SK-N-SH treated with all-trans-retinoic acid at 6 μM for 48 hours (cell line): ENCODE measurements around the gene ROBO2.

Experiments
- ATAC-seq: fragments of 200-7000 bp; cut with Tn5 transposase; 3 replicates; pipeline ENCODE4 v1.9.1; 2020; ENCODE audit warnings: mild to moderate bottlenecking, moderate library complexity
- ARNTL ChIP-seq: fragments of 450-650 bp; formaldehyde crosslinking; IDR thresholded peaks from 2 replicates; pipeline ENCODE4 v1.5.0; 2020; ENCODE audit warnings: low read depth, mild to moderate bottlenecking, moderate library complexity, borderline replicate concordance
- BACH2 ChIP-seq: fragments of 250-450 bp; sonication (Bioruptor Pico); IDR thresholded peaks from 2 replicates; pipeline ENCODE4 v1.9.0; 2021; ENCODE audit warnings: mild to moderate bottlenecking, borderline replicate concordance
- CREB5 ChIP-seq: fragments of 250-450 bp; sonication (Bioruptor Pico); IDR thresholded peaks from 2 replicates; pipeline ENCODE4 v1.5.1; 2020; ENCODE audit warnings: low read depth, mild to moderate bottlenecking, moderate library complexity
- CSDC2 ChIP-seq: fragments of 250-450 bp; sonication (Bioruptor Pico); IDR thresholded peaks from 2 replicates; pipeline ENCODE4 v1.5.0; 2020; ENCODE audit warnings: mild to moderate bottlenecking, moderate library complexity
- CSRNP3 ChIP-seq: fragments of 250-450 bp; sonication (Bioruptor Pico); IDR thresholded peaks from 2 replicates; pipeline ENCODE4 v1.5.1; 2021; ENCODE audit warnings: mild to moderate bottlenecking, moderate library complexity
- ESRRG ChIP-seq: fragments of 250-450 bp; sonication (Bioruptor Pico); IDR thresholded peaks from 2 replicates; pipeline ENCODE4 v1.6.1; 2021; ENCODE audit warnings: mild to moderate bottlenecking
- GLIS3 ChIP-seq: fragments of 250-450 bp; sonication (Bioruptor Pico); IDR thresholded peaks from 2 replicates; pipeline ENCODE4 v1.5.0; 2020; ENCODE audit warnings: mild to moderate bottlenecking, moderate library complexity
- ISL1 ChIP-seq: fragments of 250-450 bp; sonication (Bioruptor Pico); IDR thresholded peaks from 2 replicates; pipeline ENCODE4 v2.1.2; 2022; ENCODE audit warnings: mild to moderate bottlenecking, moderate library complexity
- OSR1 ChIP-seq: fragments of 250-450 bp; sonication (Bioruptor Pico); IDR thresholded peaks from 2 replicates; pipeline ENCODE4 v1.8.0; 2022; ENCODE audit warnings: moderate library complexity, mild to moderate bottlenecking, inconsistent platforms
- PATZ1 ChIP-seq: fragments of 250-450 bp; sonication (Bioruptor Pico); IDR thresholded peaks from 2 replicates; pipeline ENCODE4 v1.8.0; 2020; ENCODE audit warnings: mild to moderate bottlenecking, moderate library complexity, borderline replicate concordance
- POU6F1 ChIP-seq: fragments of 250-450 bp; sonication (Bioruptor Pico); IDR thresholded peaks from 2 replicates; pipeline ENCODE4 v1.8.0; 2021; ENCODE audit warnings: low read depth, mild to moderate bottlenecking, moderate library complexity, borderline replicate concordance
- PPARA ChIP-seq: fragments of 250-450 bp; sonication (Bioruptor Pico); IDR thresholded peaks from 2 replicates; pipeline ENCODE4 v1.5.0; 2020; ENCODE audit warnings: mild to moderate bottlenecking, borderline replicate concordance
- RARB ChIP-seq: fragments of 250-450 bp; sonication (Bioruptor Pico); IDR thresholded peaks from 2 replicates; pipeline ENCODE4 v1.8.0; 2021; ENCODE audit warnings: mild to moderate bottlenecking, moderate library complexity
- SNAI2 ChIP-seq: fragments of 250-450 bp; sonication (Bioruptor Pico); IDR thresholded peaks from 2 replicates; pipeline ENCODE4 v1.5.0; 2020; ENCODE audit warnings: mild to moderate bottlenecking, moderate library complexity
- TCF4 ChIP-seq: fragments of 250-450 bp; sonication (Bioruptor Pico); IDR thresholded peaks from 2 replicates; pipeline ENCODE4 v1.8.0; 2021; ENCODE audit warnings: mild to moderate bottlenecking, moderate library complexity, borderline replicate concordance
- TSHZ2 ChIP-seq: fragments of 250-450 bp; sonication (Bioruptor Pico); IDR thresholded peaks from 2 replicates; pipeline ENCODE4 v1.5.0; 2020; ENCODE audit warnings: mild to moderate bottlenecking, moderate library complexity
- ZC3H10 ChIP-seq: fragments of 250-450 bp; sonication (Bioruptor Pico); IDR thresholded peaks from 2 replicates; pipeline ENCODE4 v1.5.1; 2021; ENCODE audit warnings: mild to moderate bottlenecking, moderate library complexity
- ZFP3 ChIP-seq: fragments of 250-450 bp; sonication (Bioruptor Pico); IDR thresholded peaks from 2 replicates; pipeline ENCODE4 v1.5.0; 2020; ENCODE audit warnings: mild to moderate bottlenecking, moderate library complexity
- ZFP30 ChIP-seq: fragments of 450-650 bp; formaldehyde crosslinking; IDR thresholded peaks from 2 replicates; pipeline ENCODE4 v1.5.0; 2022; ENCODE audit warnings: mild to moderate bottlenecking, moderate library complexity
- ZNF565 ChIP-seq: fragments of 450-650 bp; formaldehyde crosslinking; conservative IDR thresholded peaks from 2 replicates; pipeline ENCODE4 v1.5.0; 2020; ENCODE audit warnings: low read depth, mild to moderate bottlenecking, moderate library complexity
- ZNF70 ChIP-seq: fragments of 450-650 bp; formaldehyde crosslinking; IDR thresholded peaks from 2 replicates; pipeline ENCODE4 v1.5.0; 2020; ENCODE audit warnings: mild to moderate bottlenecking, moderate library complexity

ROBO2 gene

GRCh38 chr3:77045686-77046085 lies 5.8 kb downstream of the ROBO2 start:
- no peak for ATAC-seq
- TF ChIP-seq PPARA (CRISPR knock-in tag) (no peak), ARNTL (no peak), CSDC2 (CRISPR knock-in tag) (no peak), ESRRG (CRISPR knock-in tag) (no peak), ZFP3 (CRISPR knock-in tag) (no peak), ZNF70 (no peak)

- ATAC-seq: no peak
- TF ChIP-seq SNAI2 (CRISPR knock-in tag): no peak
- TF ChIP-seq PPARA (CRISPR knock-in tag): no peak
- no peak for TF ChIP-seq ZFP30 (CRISPR knock-in tag)
- TF ChIP-seq POU6F1: no peak
- TF ChIP-seq CSDC2 (CRISPR knock-in tag): no peak
- no peak for TF ChIP-seq GLIS3
- no peak for TF ChIP-seq ARNTL
- TF ChIP-seq TCF4 (CRISPR knock-in tag): no peak
- TF ChIP-seq ZNF70: no peak
- no peak for TF ChIP-seq ISL1 (CRISPR knock-in tag)
- TF ChIP-seq TSHZ2 (CRISPR knock-in tag): no peak
- TF ChIP-seq ZFP3 (CRISPR knock-in tag): no peak
- no peak for TF ChIP-seq ZC3H10
- no peak for TF ChIP-seq CSRNP3
- TF ChIP-seq PATZ1: no peak
- TF ChIP-seq RARB (CRISPR knock-in tag): no peak
- TF ChIP-seq ZNF565: no peak
- TF ChIP-seq CREB5 (CRISPR knock-in tag): no peak
- TF ChIP-seq BACH2 (CRISPR knock-in tag): no peak
Observed at GRCh38 chr3:77048186-77048585, 8.3 kb downstream of the ROBO2 start.

- TF ChIP-seq CSDC2 (CRISPR knock-in tag) (no peak), OSR1 (no peak), SNAI2 (CRISPR knock-in tag) (no peak), CREB5 (CRISPR knock-in tag) (no peak), GLIS3 (no peak), POU6F1 (no peak), PPARA (CRISPR knock-in tag) (no peak), ZFP30 (CRISPR knock-in tag) (no peak)
- no peak for ATAC-seq
Observed at GRCh38 chr3:77051591-77051990, 11.7 kb downstream of the ROBO2 start.
